PC-3 (cell line): ENCODE data around the gene SPRED2.

Experiments
- CTCF ChIP-seq: fragments of 300-600 bp; sonication (generic); conservative IDR thresholded peaks from 2 replicates; pipeline ENCODE4 v1.5.1; 2017; ENCODE audit warnings: antibody characterized with exemption, low read depth, mild to moderate bottlenecking, low read length
- EZH2 ChIP-seq: fragments of 300-600 bp; sonication (generic); IDR thresholded peaks from one replicate; pipeline ENCODE4 v1.6.1; 2017; ENCODE audit warnings: antibody characterized with exemption, mild to moderate bottlenecking, low read length; ENCODE audit not compliant: unreplicated experiment
- EZH2phosphoT487 ChIP-seq: fragments of 300-600 bp; sonication (generic); IDR thresholded peaks from 2 replicates; pipeline ENCODE4 v1.6.1; 2018; ENCODE audit warnings: mild to moderate bottlenecking, antibody characterized with exemption, low read length, borderline replicate concordance

GRCh38 chr2:65435625-65436168 is 3.3 kb upstream of the SPRED2 start:
- TF ChIP-seq CTCF (no peak), EZH2 (no peak), EZH2phosphoT487 (no peak)
